Neural progenitor cell (in vitro differentiated cells): ENCODE data around the gene GZMA. TPM values are rescaled to one million over a fixed set of nuclear protein-coding genes. Genes with fewer than 3 reads are reported as not detected.

Experiments
- DNase-seq: peaks from one replicate; pipeline ENCODE4 v3.0.0-alpha.2; 2016; ENCODE audit warnings: low spot score
- H2AFZ ChIP-seq: fragments of 200-600 bp; sonication (generic); replicated peaks from 2 replicates; pipeline ENCODE4 v1.6.1; 2016; ENCODE audit warnings: antibody characterized with exemption
- H3F3A ChIP-seq: fragments of 200-600 bp; sonication (generic); 2 replicates; pipeline ENCODE4 v1.6.1; 2016; ENCODE audit warnings: antibody characterized with exemption, low read depth
- H3K27ac ChIP-seq: fragments of 200-600 bp; sonication (generic); 2 replicates; pipeline ENCODE4 v1.5.1; 2016; ENCODE audit warnings: mild to moderate bottlenecking
- H3K27me3 ChIP-seq: fragments of 200-600 bp; sonication (generic); 2 replicates; pipeline ENCODE4 v1.6.1; 2016; ENCODE audit warnings: mild to moderate bottlenecking, moderate library complexity
- H3K36me3 ChIP-seq: fragments of 200-600 bp; sonication (generic); 2 replicates; pipeline ENCODE4 v1.5.1; 2016
- H3K4me1 ChIP-seq: fragments of 200-600 bp; sonication (generic); 2 replicates; pipeline ENCODE4 v1.6.1; 2016; ENCODE audit warnings: mixed run types
- H3K4me2 ChIP-seq: fragments of 200-600 bp; sonication (generic); 2 replicates; pipeline ENCODE4 v1.6.1; 2016
- H3K4me3 ChIP-seq: fragments of 200-600 bp; sonication (generic); 2 replicates; pipeline ENCODE4 v1.5.1; 2016
- H3K79me2 ChIP-seq: fragments of 200-600 bp; sonication (generic); 2 replicates; pipeline ENCODE4 v1.6.1; 2016; ENCODE audit warnings: low read depth
- H3K9ac ChIP-seq: fragments of 200-600 bp; sonication (generic); 2 replicates; pipeline ENCODE4 v1.6.1; 2016
- H3K9me3 ChIP-seq: fragments of 200-600 bp; sonication (generic); 2 replicates; pipeline ENCODE4 v1.5.1; 2016; ENCODE audit warnings: low read depth
- H4K20me1 ChIP-seq: fragments of 200-600 bp; sonication (generic); 2 replicates; pipeline ENCODE4 v1.6.1; 2016; ENCODE audit warnings: low read depth
- H3K27ac Mint-ChIP-seq: 3 replicates; pipeline ENCODE4 v1.8.0; 2021; ENCODE audit warnings: mixed read lengths
- H3K27me3 Mint-ChIP-seq: 2 replicates; pipeline ENCODE4 v1.8.0; 2022; ENCODE audit warnings: low read depth, mild to moderate bottlenecking, inconsistent platforms, moderate library complexity, mixed read lengths; ENCODE audit not compliant: insufficient read depth
- H3K36me3 Mint-ChIP-seq: 3 replicates; pipeline ENCODE4 v1.8.0; 2021; ENCODE audit warnings: mixed read lengths
- H3K4me1 Mint-ChIP-seq: 3 replicates; pipeline ENCODE4 v1.8.0; 2021; ENCODE audit warnings: mixed read lengths
- H3K4me3 Mint-ChIP-seq: 3 replicates; pipeline ENCODE4 v1.8.0; 2021; ENCODE audit warnings: mild to moderate bottlenecking, moderate library complexity, mixed read lengths
- H3K9me3 Mint-ChIP-seq: 3 replicates; pipeline ENCODE4 v1.8.0; 2020; ENCODE audit warnings: mixed read lengths
- EZH2 ChIP-seq: fragments of 200-600 bp; sonication (generic); IDR thresholded peaks from 2 replicates; pipeline ENCODE4 v1.6.1; 2017; ENCODE audit warnings: antibody characterized with exemption, mild to moderate bottlenecking, moderate library complexity
- EZH2phosphoT487 ChIP-seq: fragments of 200-600 bp; sonication (generic); IDR thresholded peaks from 2 replicates; pipeline ENCODE4 v1.6.1; 2017; ENCODE audit warnings: antibody characterized with exemption
- total RNA-seq: library from RNA; depleted of rRNA; stranded (reverse); fragments of >200 nt; gene quantifications from 2 replicates; pipeline ENCODE4 v1.2.3, GENCODE V29; 2015; ENCODE audit warnings: low replicate concordance
- TF ChIP-seq, protein P1 (sequence below): fragments of 200-600 bp; sonication (generic); IDR thresholded peaks from 2 replicates; pipeline ENCODE4 v1.5.1; 2017; ENCODE audit warnings: antibody characterized with exemption, mild to moderate bottlenecking

Gene GZMA
- total RNA-seq, 1 donor from 2014 or later, result not detected

DNA sequence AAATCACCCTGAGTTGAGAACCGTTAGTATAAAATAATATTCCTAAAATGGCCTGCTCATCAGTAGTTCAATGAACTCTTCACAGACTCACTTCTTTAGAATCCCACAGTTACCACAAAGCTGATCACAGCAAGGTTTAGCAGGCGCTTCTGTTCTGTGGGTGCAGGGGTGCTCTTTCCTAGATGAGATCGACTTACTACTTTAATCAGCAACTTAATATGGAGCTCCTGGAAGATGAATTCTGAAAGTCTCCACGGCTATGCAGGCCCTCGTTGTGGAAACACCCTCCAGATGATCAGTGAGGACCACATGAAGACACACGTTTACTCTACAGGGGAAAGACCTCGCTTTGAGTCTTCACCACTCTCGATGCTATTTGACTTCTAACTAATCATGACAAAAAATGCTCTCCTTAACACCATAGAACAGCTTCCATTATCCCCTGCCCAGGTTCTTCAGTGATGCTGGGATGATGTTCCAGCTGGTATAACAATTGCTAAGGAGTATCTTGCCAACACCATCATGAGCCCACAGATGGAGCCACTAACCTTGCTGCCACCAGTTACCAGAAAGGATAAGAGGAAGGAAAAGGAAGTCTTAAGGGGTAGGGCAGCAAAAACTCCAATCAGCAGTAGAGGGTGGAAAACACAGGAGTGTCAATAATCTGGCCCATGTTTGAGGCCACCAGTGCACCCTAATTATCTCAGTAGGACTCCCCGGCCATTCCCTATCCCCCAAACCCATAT lies 39.7 kb downstream of the GZMA start:
- Histone ChIP-seq H3K27me3 (no peaks in the 10 kb centered on the region), H3K9ac (no peak overlapping the region), H3K4me2 (no peak overlapping the region), H3K79me2 (no peaks in the 10 kb centered on the region), H2AFZ (no peak overlapping the region), H3F3A (no peaks in the 10 kb centered on the region), H3K36me3 (no peaks in the 10 kb centered on the region), H3K27ac (no peak overlapping the region), H4K20me1 (no peaks in the 10 kb centered on the region), H3K9me3 (no peaks in the 10 kb centered on the region), H3K4me1 (no peaks in the 10 kb centered on the region), H3K4me3 (no peak overlapping the region)
- Mint-ChIP-seq H3K4me3 (no peak overlapping the region), H3K4me1 (peaks cover 11% of the 10 kb centered on the region), H3K27me3 (peaks cover 4% of the 10 kb centered on the region), H3K36me3 (no peaks in the 10 kb centered on the region), H3K9me3 (no peaks in the 10 kb centered on the region), H3K27ac (no peak overlapping the region)
- TF ChIP-seq EZH2phosphoT487 (no peak), EZH2 (no peak)
- TF ChIP-seq, protein P1, sequence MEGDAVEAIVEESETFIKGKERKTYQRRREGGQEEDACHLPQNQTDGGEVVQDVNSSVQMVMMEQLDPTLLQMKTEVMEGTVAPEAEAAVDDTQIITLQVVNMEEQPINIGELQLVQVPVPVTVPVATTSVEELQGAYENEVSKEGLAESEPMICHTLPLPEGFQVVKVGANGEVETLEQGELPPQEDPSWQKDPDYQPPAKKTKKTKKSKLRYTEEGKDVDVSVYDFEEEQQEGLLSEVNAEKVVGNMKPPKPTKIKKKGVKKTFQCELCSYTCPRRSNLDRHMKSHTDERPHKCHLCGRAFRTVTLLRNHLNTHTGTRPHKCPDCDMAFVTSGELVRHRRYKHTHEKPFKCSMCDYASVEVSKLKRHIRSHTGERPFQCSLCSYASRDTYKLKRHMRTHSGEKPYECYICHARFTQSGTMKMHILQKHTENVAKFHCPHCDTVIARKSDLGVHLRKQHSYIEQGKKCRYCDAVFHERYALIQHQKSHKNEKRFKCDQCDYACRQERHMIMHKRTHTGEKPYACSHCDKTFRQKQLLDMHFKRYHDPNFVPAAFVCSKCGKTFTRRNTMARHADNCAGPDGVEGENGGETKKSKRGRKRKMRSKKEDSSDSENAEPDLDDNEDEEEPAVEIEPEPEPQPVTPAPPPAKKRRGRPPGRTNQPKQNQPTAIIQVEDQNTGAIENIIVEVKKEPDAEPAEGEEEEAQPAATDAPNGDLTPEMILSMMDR, result no peak
- DNase-seq, result no peak

DNA sequence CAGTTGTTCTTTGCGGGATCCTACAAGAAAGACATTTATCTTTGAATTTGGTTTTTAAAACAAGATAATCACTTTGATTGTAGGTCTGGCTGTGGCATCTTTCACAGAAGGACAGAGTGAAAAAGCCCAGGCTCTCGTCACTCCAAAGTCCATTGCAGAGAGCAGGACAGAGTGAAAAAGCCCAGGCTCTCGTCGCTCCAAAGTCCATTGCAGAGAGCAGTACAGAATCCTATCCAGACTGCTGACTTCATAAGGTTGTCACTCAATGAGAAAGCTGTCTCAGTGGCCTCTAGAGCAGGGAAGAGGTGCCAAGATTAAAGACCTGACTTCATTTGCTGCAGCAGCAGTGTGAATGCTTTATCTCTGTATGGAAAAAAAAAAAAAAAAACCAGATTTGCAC lies 41.2 kb downstream of the GZMA start:
- no peak overlapping the region for H3K27ac Mint-ChIP-seq

DNA sequence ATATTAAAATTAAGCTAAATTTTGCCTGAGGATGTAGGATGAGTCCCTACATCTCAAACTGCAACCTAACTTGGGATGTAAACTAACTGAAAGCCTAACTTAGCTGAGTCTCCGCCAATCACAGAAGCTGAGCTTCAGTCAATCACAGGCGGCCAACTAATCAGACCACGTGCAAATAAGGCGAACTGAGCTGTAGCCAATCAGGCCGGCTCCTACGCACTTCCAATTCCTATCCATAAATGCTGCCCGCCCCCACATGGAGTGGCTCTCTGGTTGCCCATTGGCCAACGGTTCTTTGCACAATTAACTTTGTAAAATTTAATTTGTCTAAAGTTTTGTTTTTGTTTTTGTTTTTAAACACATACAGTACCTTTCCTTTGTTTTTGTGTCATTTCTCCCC lies 43.6 kb downstream of the GZMA start:
- Histone ChIP-seq H2AFZ (no peak overlapping the region), H3K4me3 (no peak overlapping the region), H3F3A (peaks cover 9% of the 10 kb centered on the region), H3K27ac (no peak overlapping the region), H3K27me3 (no peaks in the 10 kb centered on the region), H4K20me1 (no peaks in the 10 kb centered on the region), H3K4me1 (no peaks in the 10 kb centered on the region), H3K9me3 (no peaks in the 10 kb centered on the region), H3K36me3 (no peaks in the 10 kb centered on the region), H3K79me2 (no peaks in the 10 kb centered on the region), H3K4me2 (no peak overlapping the region), H3K9ac (no peak overlapping the region)
- no peaks in the 10 kb centered on the region for H3K36me3 Mint-ChIP-seq
- H3K27me3 Mint-ChIP-seq, result no peaks in the 10 kb centered on the region
- no peak overlapping the region for H3K4me3 Mint-ChIP-seq
- peaks cover 6% of the 10 kb centered on the region for H3K4me1 Mint-ChIP-seq
- DNase-seq, result no peak
- TF ChIP-seq EZH2phosphoT487 (no peak), EZH2 (no peak)
- TF ChIP-seq, protein P1, result no peak
- H3K9me3 Mint-ChIP-seq, result no peaks in the 10 kb centered on the region
- no peak overlapping the region for H3K27ac Mint-ChIP-seq

More for the DNA sequence above, 41.2 kb downstream of the GZMA start:
- TF ChIP-seq EZH2phosphoT487 (no peak), EZH2 (no peak)
- TF ChIP-seq, protein P1, result no peak
- no peaks in the 10 kb centered on the region for H3K79me2 ChIP-seq
- no peak overlapping the region for H3K9ac ChIP-seq
- H3K27me3 Mint-ChIP-seq, result no peaks in the 10 kb centered on the region
- no peak for DNase-seq
- peaks cover 9% of the 10 kb centered on the region for H3F3A ChIP-seq
- H3K9me3 Mint-ChIP-seq, result no peaks in the 10 kb centered on the region
- no peak overlapping the region for H3K4me3 Mint-ChIP-seq
- H3K27me3 ChIP-seq, result no peaks in the 10 kb centered on the region
- H3K36me3 Mint-ChIP-seq, result no peaks in the 10 kb centered on the region
- no peak overlapping the region for H3K27ac ChIP-seq
- no peak overlapping the region for H3K4me3 ChIP-seq
- H3K9me3 ChIP-seq, result no peaks in the 10 kb centered on the region
- no peaks in the 10 kb centered on the region for H3K36me3 ChIP-seq
- no peaks in the 10 kb centered on the region for H3K4me1 ChIP-seq
- no peak overlapping the region for H3K4me2 ChIP-seq
- H4K20me1 ChIP-seq, result no peaks in the 10 kb centered on the region
- H2AFZ ChIP-seq, result peak overlapping the region; percentile 45
- peaks cover 11% of the 10 kb centered on the region for H3K4me1 Mint-ChIP-seq
